HG03571 (cell line): ENCODE data around the gene GPC6.

ENCODE experiments used
- ATAC-seq: cut with Tn5 transposase; IDR thresholded peaks from one replicate; pipeline ENCODE4 v1.9.1; 2021; ENCODE audit not compliant: unreplicated experiment

Gene GPC6

GRCh38 chr13:93727211-93728141, 500.9 kb downstream of the GPC6 start:
- ATAC-seq: no peak

- no peak for ATAC-seq
Measured at GRCh38 chr13:93729383-93729782, 502.8 kb downstream of the GPC6 start.

- ATAC-seq: no peak
Measured at GRCh38 chr13:93730780-93731179, 504.2 kb downstream of the GPC6 start.

- no peak for ATAC-seq
Measured at GRCh38 chr13:93732186-93732585, 505.6 kb downstream of the GPC6 start.

GRCh38 chr13:93736081-93736480, 509.5 kb downstream of the GPC6 start:
- no peak for ATAC-seq

- no peak for ATAC-seq
Measured at GRCh38 chr13:93736909-93737308, 510.3 kb downstream of the GPC6 start.

- no peak for ATAC-seq
Measured at GRCh38 chr13:93740334-93740733, 513.7 kb downstream of the GPC6 start.

GRCh38 chr13:93744033-93744432, 517.4 kb downstream of the GPC6 start:
- no peak for ATAC-seq

GRCh38 chr13:93744886-93745285, 518.3 kb downstream of the GPC6 start:
- ATAC-seq: no peak

- no peak for ATAC-seq
Measured at GRCh38 chr13:93745884-93746283, 519.3 kb downstream of the GPC6 start.

- ATAC-seq: no peak
Measured at GRCh38 chr13:93746589-93746988, 520.0 kb downstream of the GPC6 start.

- no peak for ATAC-seq
Measured at GRCh38 chr13:93750676-93751075, 524.1 kb downstream of the GPC6 start.

- ATAC-seq: no peak
Measured at GRCh38 chr13:93751117-93751516, 524.5 kb downstream of the GPC6 start.

GRCh38 chr13:93752541-93752940, 525.9 kb downstream of the GPC6 start:
- ATAC-seq: no peak

GRCh38 chr13:93753639-93754038, 527.0 kb downstream of the GPC6 start:
- no peak for ATAC-seq

- no peak for ATAC-seq
Measured at GRCh38 chr13:93755341-93755740, 528.7 kb downstream of the GPC6 start.

GRCh38 chr13:93758575-93758974, 532.0 kb downstream of the GPC6 start:
- ATAC-seq: no peak

- no peak for ATAC-seq
Measured at GRCh38 chr13:93762708-93763426, 536.3 kb downstream of the GPC6 start.

GRCh38 chr13:93765062-93765461, 538.5 kb downstream of the GPC6 start:
- no peak for ATAC-seq

- ATAC-seq: no peak
Measured at GRCh38 chr13:93765811-93766210, 539.2 kb downstream of the GPC6 start.

- no peak for ATAC-seq
Measured at GRCh38 chr13:93766719-93767118, 540.1 kb downstream of the GPC6 start.
